GM18858 (cell line): ENCODE results near the gene CALR3.
"Not testable (repeated sequence)": the region's sequence is repeated elsewhere in the genome, so short reads cannot be mapped to it uniquely, and the experiment has no call there.

Experiments
- ATAC-seq: cut with Tn5 transposase; IDR thresholded peaks from one replicate; pipeline ENCODE4 v1.9.1; 2021; ENCODE audit not compliant: unreplicated experiment

CALR3 gene

GRCh38 chr19:16458391-16459341, 37.3 kb downstream of the CALR3 start:
- ATAC-seq, result no peak

DNA sequence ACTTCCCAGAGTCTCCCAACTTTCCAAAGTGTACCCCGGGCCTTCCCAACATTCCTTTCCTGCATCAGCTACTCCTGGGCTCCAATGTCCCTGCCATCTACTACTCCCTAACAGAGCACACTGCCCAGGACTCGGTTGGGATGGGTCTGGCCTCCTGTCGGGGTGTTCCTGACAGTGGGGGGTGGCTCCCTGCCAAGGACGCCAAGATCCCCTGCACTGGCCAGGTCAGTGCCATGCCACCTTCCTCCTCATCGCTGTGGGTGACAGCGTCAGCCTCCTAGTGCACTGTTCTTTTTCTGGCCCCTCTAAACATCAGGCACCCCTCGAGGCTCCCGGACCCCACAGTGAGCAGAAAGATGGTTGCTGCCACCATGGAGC, 38.0 kb downstream of the CALR3 start:
- no peak for ATAC-seq

GRCh38 chr19:16457195-16457953, 38.6 kb downstream of the CALR3 start:
- no peak for ATAC-seq

DNA sequence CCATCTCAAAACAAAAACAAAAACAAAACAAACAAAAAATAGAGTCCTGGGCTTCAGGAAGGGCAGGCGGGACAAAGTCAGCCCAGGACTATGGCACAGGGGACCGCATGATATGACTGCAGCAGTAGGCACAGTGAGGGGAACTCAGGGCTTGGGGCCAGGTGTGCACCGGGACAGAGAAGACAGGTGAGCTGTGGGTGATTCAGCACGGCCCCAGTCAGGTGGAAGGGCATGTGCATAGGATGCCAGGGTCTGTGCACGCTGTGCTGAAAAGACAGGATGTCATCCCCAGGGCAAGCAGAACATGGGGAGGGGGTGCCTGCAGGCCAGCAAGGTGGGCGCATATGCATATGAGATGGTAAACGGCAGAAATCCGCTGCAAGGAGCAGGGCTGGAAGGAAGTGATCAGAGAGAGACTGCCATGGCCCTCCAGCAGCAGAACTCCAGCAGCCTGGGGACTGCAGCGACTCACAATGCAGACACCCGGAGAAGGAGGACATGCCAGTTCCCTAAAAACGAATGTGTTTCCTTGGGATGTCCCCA, 39.2 kb downstream of the CALR3 start:
- no peak for ATAC-seq

- ATAC-seq, result no peak
These were observed 40.5 kb downstream of the CALR3 start for GRCh38 chr19:16455489-16455888.

DNA sequence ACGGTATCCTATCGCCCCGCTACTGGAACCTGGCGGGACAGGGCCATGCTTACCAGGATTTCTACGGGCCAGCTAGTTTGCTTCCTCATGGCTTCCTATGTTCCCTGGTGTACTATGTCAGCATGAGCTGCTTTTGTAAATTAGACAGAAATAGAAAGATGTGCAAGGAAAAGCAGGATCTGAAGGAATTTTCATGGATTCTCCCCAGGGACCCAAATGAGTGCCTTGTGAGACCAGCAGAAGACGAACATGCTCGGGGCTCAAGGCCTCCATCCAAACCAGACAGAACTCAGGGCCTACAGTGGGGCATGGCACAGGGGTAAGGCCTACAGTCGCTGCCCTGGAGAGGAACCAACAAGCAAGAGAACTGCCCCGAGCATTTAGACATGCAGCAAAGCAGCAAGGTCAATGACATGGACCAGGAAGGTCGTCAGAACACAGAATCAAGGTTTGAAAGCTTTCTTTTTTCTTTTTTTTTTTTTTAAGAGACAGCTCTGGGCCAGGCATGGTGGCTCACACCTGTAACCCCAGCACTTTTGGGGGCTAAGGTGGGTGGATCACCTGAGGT, 41.5 kb downstream of the CALR3 start:
- ATAC-seq, result no peak

- no peak for ATAC-seq
These were observed 43.6 kb downstream of the CALR3 start for GRCh38 chr19:16452325-16452724.

GRCh38 chr19:16449330-16449961, 46.5 kb downstream of the CALR3 start:
- no peak for ATAC-seq

DNA sequence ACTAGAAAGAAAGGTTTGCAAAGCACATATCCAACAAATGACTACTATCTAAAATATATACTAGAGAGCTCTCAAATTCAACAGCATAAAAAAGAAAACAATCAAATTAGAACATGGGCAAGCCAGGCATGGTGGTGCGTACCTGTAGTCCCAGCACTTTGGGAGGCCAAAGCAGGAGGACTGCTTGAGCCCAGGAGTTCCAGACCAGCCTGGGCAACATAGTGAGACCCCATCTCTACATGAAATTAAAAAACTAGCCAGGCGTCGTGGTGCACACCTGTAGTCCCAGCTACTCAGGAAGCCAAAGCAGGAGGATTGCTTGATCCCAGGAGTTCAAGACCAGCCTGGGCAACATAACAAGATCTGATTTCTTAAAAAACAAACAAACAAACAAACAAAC, 47.1 kb downstream of the CALR3 start:
- ATAC-seq, result not testable (repeated sequence)

DNA sequence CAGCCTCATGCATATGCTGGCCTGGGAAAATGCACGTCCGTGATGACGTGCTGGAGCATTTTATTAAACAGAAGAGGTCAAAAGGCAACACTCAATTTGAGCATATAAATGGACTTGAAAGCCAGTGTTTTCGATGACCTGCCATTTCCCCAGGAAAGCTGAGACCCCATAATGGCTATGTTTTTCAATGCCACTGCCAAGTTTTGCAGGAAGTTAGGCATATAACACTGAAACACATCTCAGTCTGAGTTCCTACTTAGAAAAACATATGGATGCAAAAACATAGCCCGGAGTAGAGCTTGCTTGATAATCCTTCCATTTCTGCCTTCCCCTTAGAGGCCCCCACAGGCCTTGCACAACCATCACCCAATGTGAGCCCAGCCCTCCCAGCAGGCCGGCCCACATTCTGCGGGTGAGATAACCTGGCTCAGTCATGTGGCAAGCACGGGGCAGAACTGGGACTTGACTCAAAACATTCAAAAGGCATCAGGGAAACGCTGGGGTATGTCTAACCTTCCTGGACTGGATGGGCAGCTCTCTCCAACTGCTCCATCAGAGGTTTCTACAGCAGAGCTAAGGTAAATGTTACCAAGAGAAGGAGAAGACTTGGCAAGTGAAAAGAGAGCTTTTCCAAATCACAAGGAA, 49.1 kb downstream of the CALR3 start:
- no peak for ATAC-seq

DNA sequence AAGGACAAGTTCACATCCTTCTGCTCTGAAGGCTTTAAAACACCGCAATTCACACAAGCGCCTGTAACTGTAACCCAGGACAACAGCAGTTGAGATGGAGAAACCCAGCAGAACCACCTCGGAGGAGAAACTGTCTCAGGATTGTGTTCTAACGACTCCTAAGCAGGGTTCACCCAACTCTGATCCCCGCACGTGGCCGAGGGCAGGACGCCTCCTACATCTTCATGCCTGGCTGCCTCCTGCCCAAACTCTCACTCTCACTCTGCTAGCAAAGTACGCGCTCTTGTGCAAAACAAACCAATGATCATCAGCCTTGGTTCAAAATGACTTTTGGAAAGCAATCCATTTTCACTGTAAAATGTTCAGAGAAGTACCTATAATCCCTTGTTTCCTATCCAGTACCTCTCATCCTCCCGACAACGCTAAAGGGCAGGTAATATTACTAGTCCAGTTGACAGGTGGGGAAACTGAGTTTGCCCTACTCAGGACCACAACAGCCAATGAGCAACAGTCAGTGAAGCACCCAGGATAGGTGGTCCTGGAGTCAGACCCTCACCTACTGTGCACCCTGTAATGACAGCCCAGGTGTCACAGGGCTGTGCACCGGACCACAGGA, 49.8 kb downstream of the CALR3 start:
- no peak for ATAC-seq

DNA sequence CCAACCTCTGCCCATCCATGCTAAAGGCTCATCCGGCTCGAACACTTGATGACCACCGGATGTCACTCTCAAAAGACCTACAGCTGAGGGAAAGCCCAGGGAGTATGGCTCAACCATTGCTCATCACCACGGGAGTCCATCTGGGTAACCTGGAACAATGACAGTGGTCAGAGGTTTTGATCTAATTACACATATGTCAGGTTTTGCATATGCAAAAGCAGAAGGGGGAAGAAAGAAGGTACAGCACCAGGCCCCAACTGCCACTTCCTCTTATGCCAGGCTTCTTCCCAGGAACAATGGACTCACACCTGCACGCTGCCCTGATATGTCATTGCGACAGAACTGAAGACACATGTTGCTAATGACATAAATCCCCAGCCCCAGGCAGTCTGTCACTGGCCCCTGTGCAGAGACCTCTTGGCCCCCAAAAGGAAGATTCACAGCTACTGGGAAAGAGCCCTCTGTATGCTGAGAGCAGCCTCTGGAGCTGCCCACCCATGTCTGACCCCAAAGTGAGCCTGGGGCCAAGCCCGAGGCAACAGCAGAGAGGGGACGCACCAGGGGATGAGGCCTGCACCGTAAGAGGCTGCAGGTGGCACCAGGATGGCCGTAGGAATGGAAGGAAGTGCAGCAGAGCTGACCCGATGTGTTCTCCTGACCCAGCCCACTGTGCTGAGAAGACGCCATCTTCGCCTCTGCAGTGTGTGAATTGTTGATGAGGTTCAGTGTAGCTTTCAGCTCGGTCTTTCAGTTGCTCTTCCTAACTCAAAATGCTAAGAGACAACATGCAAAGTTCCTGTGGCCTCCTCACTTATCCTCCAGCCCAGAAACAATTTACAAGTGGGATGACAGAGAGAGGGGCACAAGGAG, 50.5 kb downstream of the CALR3 start:
- no peak for ATAC-seq

DNA sequence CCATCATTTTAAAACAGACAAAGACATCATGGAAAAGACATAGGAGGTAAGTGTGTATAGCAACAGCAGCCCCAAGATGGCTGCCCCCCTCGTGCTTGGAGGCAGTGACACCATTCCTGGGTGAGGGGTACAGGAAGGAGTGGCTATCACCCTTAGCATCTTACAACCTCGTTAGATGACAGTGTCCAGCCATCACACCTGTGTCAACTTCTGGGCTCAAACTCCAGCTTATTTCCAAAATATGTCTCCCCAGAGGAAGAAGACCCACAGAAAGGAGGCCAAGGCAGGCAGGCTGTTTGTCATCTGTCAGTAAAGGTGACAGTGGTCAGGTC, 51.7 kb downstream of the CALR3 start:
- no peak for ATAC-seq

GRCh38 chr19:16442386-16443276, 53.3 kb downstream of the CALR3 start:
- no peak for ATAC-seq

DNA sequence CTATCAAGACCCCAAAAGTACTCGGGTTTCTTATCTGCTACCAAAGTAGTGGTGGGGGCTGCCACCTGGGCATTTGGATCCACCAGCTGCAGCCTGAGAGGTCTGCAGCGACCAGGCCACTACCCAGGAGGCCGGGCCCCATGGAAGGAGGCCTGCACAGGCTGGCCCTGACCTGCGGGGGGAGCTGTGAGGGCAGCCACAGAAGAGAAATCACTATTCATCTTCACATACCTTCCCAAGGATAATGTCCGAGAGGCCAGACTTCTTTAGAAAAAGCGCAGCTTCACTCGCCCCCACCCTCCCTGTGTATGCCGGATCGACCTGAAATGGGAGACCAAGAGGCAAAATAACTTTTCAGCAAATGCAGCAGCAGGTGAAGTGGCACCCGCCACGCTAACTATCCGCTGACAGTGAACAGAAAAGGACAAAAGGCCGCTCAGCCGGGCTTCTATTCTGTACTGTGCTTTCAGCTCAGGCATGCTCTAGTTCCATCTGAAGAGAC, 54.3 kb downstream of the CALR3 start:
- ATAC-seq, result no peak

DNA sequence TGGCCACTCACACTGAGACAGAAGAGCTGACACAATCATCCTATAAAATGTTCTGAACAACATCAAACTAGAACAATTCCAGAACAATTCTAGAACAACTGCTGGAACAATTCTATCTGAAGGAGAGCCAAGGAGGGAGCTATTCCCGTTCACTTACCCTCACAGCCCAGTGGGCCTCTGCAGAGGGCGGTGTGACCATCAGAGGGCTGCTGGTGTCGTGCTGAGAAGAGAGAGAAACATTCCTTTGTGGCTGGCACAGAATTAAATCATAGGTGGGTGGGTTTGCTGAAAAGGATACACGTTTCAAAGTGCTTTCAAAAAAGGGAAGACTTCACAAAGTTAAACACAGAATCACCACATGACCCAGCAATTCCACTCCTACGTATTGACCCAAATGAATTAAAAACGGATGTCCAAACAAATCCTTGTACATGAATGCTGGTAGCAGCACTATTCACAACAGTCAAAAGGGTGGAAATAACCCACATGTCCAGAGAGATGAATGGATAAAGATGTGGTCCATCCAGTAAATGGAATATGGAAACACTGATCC, 59.1 kb downstream of the CALR3 start:
- ATAC-seq, result no peak

GRCh38 chr19:16435999-16436650, 59.8 kb downstream of the CALR3 start:
- no peak for ATAC-seq
